T-helper 1 cell treated with Interleukin-12 subunit alpha and Interleukin-12 subunit beta and Interleukin-4 antibody, amounts not matched to agents 30 μg/mL and 1 μg/mL, for 36 hours (primary cell): ENCODE measurements around the gene NFKBIL1.
"Not testable (repeated sequence)": the region's sequence is repeated elsewhere in the genome, so short reads cannot be mapped to it uniquely, and the experiment has no call there.

ENCODE experiments used
- H3K27ac Mint-ChIP-seq: one replicate; pipeline ENCODE4 v1.8.0; 2021; ENCODE audit warnings: mild to moderate bottlenecking, mixed read lengths
- H3K27me3 Mint-ChIP-seq: one replicate; pipeline ENCODE4 v1.8.0; 2021; ENCODE audit warnings: low read depth, mixed read lengths
- H3K36me3 Mint-ChIP-seq: one replicate; pipeline ENCODE4 v1.8.0; 2021; ENCODE audit warnings: low read depth, mixed read lengths
- H3K4me1 Mint-ChIP-seq: one replicate; pipeline ENCODE4 v1.8.0; 2021; ENCODE audit warnings: low read depth, mixed read lengths
- H3K4me3 Mint-ChIP-seq: one replicate; pipeline ENCODE4 v1.8.0; 2021; ENCODE audit warnings: mild to moderate bottlenecking, moderate library complexity, mixed read lengths
- H3K9me3 Mint-ChIP-seq: one replicate; pipeline ENCODE4 v1.8.0; 2021; ENCODE audit warnings: mixed read lengths

NFKBIL1 gene

GRCh38 chr6:31579546-31580437 is 32.4 kb downstream of the NFKBIL1 start:
- no peaks in the 10 kb centered on the region for H3K9me3 Mint-ChIP-seq
- peaks cover 72% of the 10 kb centered on the region for H3K36me3 Mint-ChIP-seq
- H3K4me3 Mint-ChIP-seq, result peak overlapping the region; percentile 100
- H3K4me1 Mint-ChIP-seq, result peaks cover 47% of the 10 kb centered on the region
- H3K27ac Mint-ChIP-seq, result peak overlapping the region; percentile 99
- H3K27me3 Mint-ChIP-seq, result no peaks in the 10 kb centered on the region

GRCh38 chr6:31580438-31580740 is 33.0 kb downstream of the NFKBIL1 start:
- Mint-ChIP-seq H3K4me3 (peak overlapping the region; percentile 100), H3K36me3 (peaks cover 70% of the 10 kb centered on the region), H3K27ac (peak overlapping the region; percentile 99), H3K9me3 (no peaks in the 10 kb centered on the region), H3K27me3 (no peaks in the 10 kb centered on the region), H3K4me1 (peaks cover 42% of the 10 kb centered on the region)

GRCh38 chr6:31580807-31581433 is 33.5 kb downstream of the NFKBIL1 start:
- Mint-ChIP-seq H3K27ac (peak overlapping the region; percentile 99), H3K4me3 (peak overlapping the region; percentile 100), H3K9me3 (no peaks in the 10 kb centered on the region), H3K27me3 (no peaks in the 10 kb centered on the region), H3K36me3 (peaks cover 65% of the 10 kb centered on the region), H3K4me1 (peaks cover 47% of the 10 kb centered on the region)

- peak overlapping the region; percentile 99 for H3K27ac Mint-ChIP-seq
- H3K9me3 Mint-ChIP-seq, result no peaks in the 10 kb centered on the region
- H3K4me3 Mint-ChIP-seq, result peak overlapping the region; percentile 100
- H3K36me3 Mint-ChIP-seq, result peaks cover 58% of the 10 kb centered on the region
- H3K27me3 Mint-ChIP-seq, result no peaks in the 10 kb centered on the region
- peaks cover 46% of the 10 kb centered on the region for H3K4me1 Mint-ChIP-seq
Observed at GRCh38 chr6:31581434-31582229, 34.2 kb downstream of the NFKBIL1 start.

DNA sequence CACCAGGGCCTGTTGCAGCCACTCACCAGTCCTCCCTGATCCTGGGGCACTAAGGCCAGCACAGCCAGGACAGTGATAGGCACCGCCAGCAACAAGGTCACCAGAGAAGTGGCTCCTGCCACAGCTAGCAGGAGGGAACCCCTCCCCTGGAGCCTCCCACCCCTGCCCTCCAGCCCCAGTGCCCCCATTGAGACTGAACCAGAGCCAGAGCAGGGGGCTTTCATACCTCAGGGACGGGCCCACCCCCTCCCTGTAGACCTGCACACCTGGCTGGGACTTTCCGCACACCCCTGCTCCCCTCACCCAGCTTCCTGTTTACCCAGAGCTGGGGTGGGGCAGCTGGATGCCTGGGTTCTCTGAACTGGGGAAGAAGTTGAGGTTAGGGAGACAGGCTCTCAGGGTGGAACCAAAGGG is 34.8 kb downstream of the NFKBIL1 start, which contains the start of gene LTB:
Gene LTB (minus strand): TSS at position 195 of the 414 bp plus-strand sequence. CDS start 7 bp downstream, at position 188.
- H3K4me3 Mint-ChIP-seq, result peak within 1 kb of the TSS; percentile 100
- H3K9me3 Mint-ChIP-seq, result no peaks in the 10 kb centered on the region
- peak within 1 kb of the TSS; percentile 99 for H3K27ac Mint-ChIP-seq
- H3K36me3 Mint-ChIP-seq, result peaks cover 56% of the 10 kb centered on the region
- no peaks in the 10 kb centered on the region for H3K27me3 Mint-ChIP-seq
- H3K4me1 Mint-ChIP-seq, result peaks cover 45% of the 10 kb centered on the region

- H3K27me3 Mint-ChIP-seq, result no peaks in the 10 kb centered on the region
- peak overlapping the region; percentile 97 for H3K4me3 Mint-ChIP-seq
- peaks cover 38% of the 10 kb centered on the region for H3K36me3 Mint-ChIP-seq
- peaks cover 41% of the 10 kb centered on the region for H3K4me1 Mint-ChIP-seq
- no peaks in the 10 kb centered on the region for H3K9me3 Mint-ChIP-seq
- H3K27ac Mint-ChIP-seq, result peak overlapping the region; percentile 95
Observed at GRCh38 chr6:31585491-31585890, 38.1 kb downstream of the NFKBIL1 start.

- Mint-ChIP-seq H3K9me3 (no peaks in the 10 kb centered on the region), H3K27ac (peak within 1 kb of the TSS; percentile 95), H3K36me3 (peaks cover 37% of the 10 kb centered on the region), H3K27me3 (no peaks in the 10 kb centered on the region), H3K4me3 (peak within 1 kb of the TSS; percentile 97), H3K4me1 (peaks cover 41% of the 10 kb centered on the region)
Observed at GRCh38 chr6:31586008-31586407, 38.6 kb downstream of the NFKBIL1 start, which contains the start of gene LST1. TSS of gene LST1 (plus strand) at chr6:31586277. CDS start at chr6:31587300, 1,023 bp downstream.

- Mint-ChIP-seq H3K36me3 (peaks cover 29% of the 10 kb centered on the region), H3K4me1 (peaks cover 41% of the 10 kb centered on the region), H3K27ac (peak overlapping the region; percentile 95), H3K9me3 (no peaks in the 10 kb centered on the region), H3K27me3 (no peaks in the 10 kb centered on the region), H3K4me3 (peak overlapping the region; percentile 97)
Observed at GRCh38 chr6:31586599-31587281, 39.3 kb downstream of the NFKBIL1 start.

DNA sequence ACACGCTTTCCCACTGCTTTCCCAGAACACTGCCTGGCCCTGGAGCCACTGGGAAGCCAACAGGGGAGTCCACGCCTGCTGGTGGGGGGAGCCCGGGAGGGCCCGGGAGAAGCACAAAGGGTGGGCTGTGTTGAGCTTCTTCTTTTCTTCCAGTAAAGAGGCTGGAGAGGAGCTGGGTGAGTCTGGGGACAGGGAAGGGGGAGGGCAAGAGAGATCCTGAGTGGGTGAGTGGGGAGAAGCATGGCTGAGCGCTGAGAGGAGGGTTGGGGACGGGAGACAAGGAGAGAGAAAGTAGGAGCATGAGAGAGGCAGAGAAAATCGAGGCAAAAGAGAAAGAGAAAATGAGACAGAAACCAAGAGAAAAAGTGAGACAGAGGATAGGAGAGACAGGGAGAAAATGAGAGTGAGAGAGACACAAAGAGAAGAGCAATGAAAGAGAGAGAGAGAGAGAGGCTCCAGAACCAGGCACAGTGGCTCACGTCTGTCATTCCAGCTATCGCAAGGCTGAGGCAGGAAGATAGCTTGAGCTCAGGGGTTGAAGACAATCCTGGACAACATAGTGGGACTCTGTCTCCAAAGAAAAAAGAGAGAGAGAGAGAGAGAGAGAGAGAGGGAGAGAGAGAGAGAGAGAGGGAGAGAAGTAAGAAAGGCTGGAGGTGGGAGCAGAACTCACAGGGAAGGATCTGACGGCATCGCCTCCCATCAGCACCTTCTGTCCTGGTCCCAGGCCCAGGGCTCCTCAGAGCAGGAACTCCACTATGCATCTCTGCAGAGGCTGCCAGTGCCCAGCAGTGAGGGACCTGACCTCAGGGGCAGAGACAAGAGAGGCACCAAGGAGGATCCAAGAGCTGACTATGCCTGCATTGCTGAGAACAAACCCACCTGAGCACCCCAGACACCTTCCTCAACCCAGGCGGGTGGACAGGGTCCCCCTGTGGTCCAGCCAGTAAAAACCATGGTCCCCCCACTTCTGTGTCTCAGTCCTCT is 40.7 kb downstream of the NFKBIL1 start:
- Mint-ChIP-seq H3K4me3 (peak overlapping the region; percentile 97), H3K36me3 (peaks cover 18% of the 10 kb centered on the region), H3K27ac (peak overlapping the region; percentile 97), H3K9me3 (no peaks in the 10 kb centered on the region), H3K4me1 (peaks cover 37% of the 10 kb centered on the region), H3K27me3 (no peaks in the 10 kb centered on the region)

GRCh38 chr6:31588871-31589650 is 41.7 kb downstream of the NFKBIL1 start:
- H3K27me3 Mint-ChIP-seq, result no peaks in the 10 kb centered on the region
- peak overlapping the region; percentile 13 for H3K27ac Mint-ChIP-seq
- H3K9me3 Mint-ChIP-seq, result no peaks in the 10 kb centered on the region
- peaks cover 41% of the 10 kb centered on the region for H3K4me1 Mint-ChIP-seq
- peak overlapping the region; percentile 63 for H3K4me3 Mint-ChIP-seq
- H3K36me3 Mint-ChIP-seq, result peaks cover 18% of the 10 kb centered on the region

GRCh38 chr6:31590691-31591090 is 43.3 kb downstream of the NFKBIL1 start:
- H3K27ac Mint-ChIP-seq, H3K9me3 Mint-ChIP-seq, H3K4me3 Mint-ChIP-seq, H3K27me3 Mint-ChIP-seq: not testable (repeated sequence)
- Mint-ChIP-seq H3K4me1 (peaks cover 44% of the 10 kb centered on the region), H3K36me3 (peaks cover 18% of the 10 kb centered on the region)

DNA sequence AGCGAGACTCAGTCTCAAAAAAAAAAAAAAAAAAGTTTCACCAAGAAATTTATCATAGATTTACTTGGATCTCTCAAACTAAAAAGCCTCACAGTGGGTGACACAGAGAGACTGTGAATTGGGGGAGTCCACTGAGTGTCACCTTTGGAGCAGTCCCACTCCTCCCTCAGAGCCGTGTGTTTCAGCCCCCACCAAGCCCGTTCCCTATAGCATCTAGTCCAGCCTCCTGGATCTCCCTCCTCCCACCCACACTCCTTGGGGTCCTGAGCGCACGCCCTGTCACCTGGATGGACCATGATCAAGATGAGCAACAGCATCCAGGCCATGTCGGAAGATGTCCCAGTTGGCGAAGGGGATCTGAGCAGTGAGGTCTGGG is 45.0 kb downstream of the NFKBIL1 start:
- Mint-ChIP-seq H3K27me3 (no peaks in the 10 kb centered on the region), H3K4me1 (peaks cover 38% of the 10 kb centered on the region), H3K27ac (peak overlapping the region; percentile 87), H3K4me3 (peak overlapping the region; percentile 67), H3K9me3 (no peaks in the 10 kb centered on the region), H3K36me3 (peaks cover 13% of the 10 kb centered on the region)
